Osteoblast (primary cell): ENCODE data around the gene MFSD6. TPM values are rescaled to one million over a fixed set of nuclear protein-coding genes. Genes with fewer than 3 reads are reported as not detected.

Source experiments
- DNase-seq: peaks from one replicate; pipeline ENCODE4 v3.0.0; 2011; ENCODE audit warnings: low spot score, mixed read lengths; ENCODE audit not compliant: insufficient read length; ENCODE audit errors: missing footprints
- H2AFZ ChIP-seq: 2 replicates; pipeline ENCODE4 v1.6.0; 2011; ENCODE audit warnings: mild to moderate bottlenecking, low read length
- H3K27ac ChIP-seq: 2 replicates; pipeline ENCODE4 v1.5.1; 2011; ENCODE audit warnings: mild to moderate bottlenecking, low read depth, low read length, moderate library complexity
- H3K27me3 ChIP-seq: 2 replicates; pipeline ENCODE4 v1.6.0; 2012; ENCODE audit warnings: mild to moderate bottlenecking, control low read depth, inconsistent platforms, low read length, moderate library complexity; ENCODE audit not compliant: insufficient read depth
- H3K36me3 ChIP-seq: 2 replicates; pipeline ENCODE4 v1.5.1; 2011; ENCODE audit warnings: mild to moderate bottlenecking, low read length, control low read depth, moderate library complexity; ENCODE audit not compliant: insufficient read depth
- H3K4me1 ChIP-seq: 2 replicates; pipeline ENCODE4 v1.5.1; 2011; ENCODE audit warnings: mild to moderate bottlenecking, low read length, control low read depth, moderate library complexity; ENCODE audit not compliant: insufficient read depth
- H3K4me2 ChIP-seq: 2 replicates; pipeline ENCODE4 v1.6.0; 2011; ENCODE audit warnings: mild to moderate bottlenecking, low read length; ENCODE audit not compliant: insufficient read depth
- H3K4me3 ChIP-seq: fragments of 200-600 bp; sonication (generic); 3 replicates; pipeline ENCODE4 v1.5.1; 2012; ENCODE audit warnings: mild to moderate bottlenecking, low read length, inconsistent platforms; ENCODE audit not compliant: insufficient read depth
- H3K79me2 ChIP-seq: 2 replicates; pipeline ENCODE4 v1.6.0; 2012; ENCODE audit warnings: mild to moderate bottlenecking, low read length, control low read depth, inconsistent platforms; ENCODE audit not compliant: insufficient read depth
- H3K9me3 ChIP-seq: 2 replicates; pipeline ENCODE4 v1.5.1; 2011; ENCODE audit warnings: low read depth, low read length, control low read depth
- H4K20me1 ChIP-seq: 2 replicates; pipeline ENCODE4 v1.6.0; 2012; ENCODE audit warnings: mild to moderate bottlenecking, low read length, control low read depth; ENCODE audit not compliant: insufficient read depth
- CTCF ChIP-seq: IDR thresholded peaks from 2 replicates; pipeline ENCODE4 v1.5.1; 2011; ENCODE audit warnings: mild to moderate bottlenecking, low read depth, low read length, moderate library complexity; ENCODE audit errors: extremely low read depth
- total RNA-seq: library from RNA; depleted of rRNA; stranded (reverse); fragments of >200 nt; gene quantifications from 2 replicates; pipeline ENCODE4 v1.2.3, GENCODE V29; 2012

The MFSD6 gene
- total RNA-seq, 1 donor, result 11.2 TPM

- H3K4me2 ChIP-seq, result no peak overlapping the region
- no peak overlapping the region for H3K4me3 ChIP-seq
- no peak overlapping the region for H3K27ac ChIP-seq
- H3K79me2 ChIP-seq, result no peaks in the 10 kb centered on the region
- TF ChIP-seq CTCF, result no peak
- no peaks in the 10 kb centered on the region for H3K4me1 ChIP-seq
- no peaks in the 10 kb centered on the region for H4K20me1 ChIP-seq
- no peak for DNase-seq
- peaks cover 27% of the 10 kb centered on the region for H3K36me3 ChIP-seq
- H3K9me3 ChIP-seq, result no peaks in the 10 kb centered on the region
- H3K27me3 ChIP-seq, result no peaks in the 10 kb centered on the region
- no peak overlapping the region for H2AFZ ChIP-seq
Observed at GRCh38 chr2:190367091-190367490, 41.1 kb upstream of the MFSD6 start.

- Histone ChIP-seq H3K27me3 (no peaks in the 10 kb centered on the region), H3K79me2 (no peaks in the 10 kb centered on the region), H3K4me1 (no peaks in the 10 kb centered on the region), H3K4me3 (no peak overlapping the region), H3K4me2 (no peak overlapping the region), H3K27ac (no peak overlapping the region), H3K9me3 (no peaks in the 10 kb centered on the region), H2AFZ (no peak overlapping the region), H3K36me3 (peaks cover 27% of the 10 kb centered on the region), H4K20me1 (no peaks in the 10 kb centered on the region)
- no peak for TF ChIP-seq CTCF
- no peak for DNase-seq
Observed at GRCh38 chr2:190369635-190370034, 38.5 kb upstream of the MFSD6 start.

- H3K27ac ChIP-seq, result no peak overlapping the region
- no peak overlapping the region for H2AFZ ChIP-seq
- H3K4me1 ChIP-seq, result peaks cover 14% of the 10 kb centered on the region
- no peak overlapping the region for H3K4me3 ChIP-seq
- no peaks in the 10 kb centered on the region for H3K27me3 ChIP-seq
- H4K20me1 ChIP-seq, result no peaks in the 10 kb centered on the region
- TF ChIP-seq CTCF, result no peak
- no peak overlapping the region for H3K4me2 ChIP-seq
- no peaks in the 10 kb centered on the region for H3K79me2 ChIP-seq
- H3K9me3 ChIP-seq, result no peaks in the 10 kb centered on the region
- no peak for DNase-seq
- peaks cover under 1% of the 10 kb centered on the region for H3K36me3 ChIP-seq
Observed at GRCh38 chr2:190376083-190376482, 32.1 kb upstream of the MFSD6 start.

GRCh38 chr2:190376591-190377245 lies 31.4 kb upstream of the MFSD6 start:
- H3K4me2 ChIP-seq, result no peak overlapping the region
- no peaks in the 10 kb centered on the region for H4K20me1 ChIP-seq
- no peak overlapping the region for H2AFZ ChIP-seq
- H3K27ac ChIP-seq, result no peak overlapping the region
- H3K27me3 ChIP-seq, result no peaks in the 10 kb centered on the region
- DNase-seq, result no peak
- TF ChIP-seq CTCF, result no peak
- no peaks in the 10 kb centered on the region for H3K9me3 ChIP-seq
- H3K4me1 ChIP-seq, result peaks cover 14% of the 10 kb centered on the region
- H3K36me3 ChIP-seq, result no peaks in the 10 kb centered on the region
- H3K4me3 ChIP-seq, result no peak overlapping the region
- no peaks in the 10 kb centered on the region for H3K79me2 ChIP-seq
